ENCODE measurements around the gene IFI44L. TPM values are rescaled to one million over a fixed set of nuclear protein-coding genes. Genes with fewer than 3 reads are reported as not detected.
A peak's percentile ranks its signal among the peaks of the same experiment; 100 is the strongest.

Gene IFI44L
- total and polyA plus RNA-seq, 4 donors, result 2.1 to 6.5 (median 2.9) TPM

DNA sequence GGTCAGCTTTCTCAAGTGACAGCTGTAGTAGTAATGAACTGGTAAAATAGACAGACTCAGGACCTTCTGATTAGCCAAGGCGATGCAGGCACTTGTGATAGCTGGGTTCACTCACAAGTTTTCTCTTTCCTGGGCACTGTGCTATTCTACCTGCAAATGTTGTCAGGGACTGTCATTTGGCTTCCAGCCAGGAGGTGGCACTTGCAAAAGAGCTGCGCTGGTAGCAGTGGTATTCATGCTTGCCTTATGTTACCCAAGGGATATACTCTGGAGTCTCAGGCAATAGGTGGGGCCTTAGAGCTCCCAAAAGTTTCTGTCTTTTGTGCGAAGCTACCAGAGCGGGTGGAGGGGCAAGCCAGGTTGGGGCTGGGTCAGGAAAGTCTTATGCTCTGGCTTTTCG lies 52.9 kb downstream of the IFI44L start:
- Histone ChIP-seq H3K27me3 (ENCODE audit: control insufficient read depth in 4 of 4, insufficient read depth in 4 of 4, low read length in 3 of 4) (no peaks in the 10 kb centered on the region), H3K4me1 (ENCODE audit: control insufficient read depth in 4 of 4, insufficient read depth in 4 of 4, low read length in 3 of 4) (no peaks in the 10 kb centered on the region), H3K9me3 (ENCODE audit: control insufficient read depth in 4 of 4, low read length in 3 of 4) (no peaks in the 10 kb centered on the region), H3K27ac (ENCODE audit: low read depth in 1 of 2, low read length in 2 of 2) (no peak overlapping the region), H3K36me3 (ENCODE audit: control insufficient read depth in 4 of 4, insufficient read depth in 3 of 4, low read depth in 1 of 4, low read length in 3 of 4) (no peaks in the 10 kb centered on the region), H3K9ac (ENCODE audit: low read depth in 1 of 2, low read length in 2 of 2) (no peak overlapping the region), H3K4me3 (ENCODE audit: low read depth in 1 of 3, low read length in 3 of 3) (no peak overlapping the region)
- no peak for TF ChIP-seq RXRA (IDR thresholded peaks at IDR 0.05)
- TF ChIP-seq TAF1 (conservative IDR thresholded peaks at IDR 0.05), result no peak
- no peak for TF ChIP-seq HNF4G (IDR thresholded peaks at IDR 0.05)
- TF ChIP-seq NR2F2 (IDR thresholded peaks at IDR 0.05), result no peak
- no peak for TF ChIP-seq FOXA1 (IDR thresholded peaks at IDR 0.05)
- no peak for TF ChIP-seq FOXA2 (IDR thresholded peaks at IDR 0.05)
- TF ChIP-seq JUND (IDR thresholded peaks at IDR 0.05), result no peak
- TF ChIP-seq, protein P1, sequence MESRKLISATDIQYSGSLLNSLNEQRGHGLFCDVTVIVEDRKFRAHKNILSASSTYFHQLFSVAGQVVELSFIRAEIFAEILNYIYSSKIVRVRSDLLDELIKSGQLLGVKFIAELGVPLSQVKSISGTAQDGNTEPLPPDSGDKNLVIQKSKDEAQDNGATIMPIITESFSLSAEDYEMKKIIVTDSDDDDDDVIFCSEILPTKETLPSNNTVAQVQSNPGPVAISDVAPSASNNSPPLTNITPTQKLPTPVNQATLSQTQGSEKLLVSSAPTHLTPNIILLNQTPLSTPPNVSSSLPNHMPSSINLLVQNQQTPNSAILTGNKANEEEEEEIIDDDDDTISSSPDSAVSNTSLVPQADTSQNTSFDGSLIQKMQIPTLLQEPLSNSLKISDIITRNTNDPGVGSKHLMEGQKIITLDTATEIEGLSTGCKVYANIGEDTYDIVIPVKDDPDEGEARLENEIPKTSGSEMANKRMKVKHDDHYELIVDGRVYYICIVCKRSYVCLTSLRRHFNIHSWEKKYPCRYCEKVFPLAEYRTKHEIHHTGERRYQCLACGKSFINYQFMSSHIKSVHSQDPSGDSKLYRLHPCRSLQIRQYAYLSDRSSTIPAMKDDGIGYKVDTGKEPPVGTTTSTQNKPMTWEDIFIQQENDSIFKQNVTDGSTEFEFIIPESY (IDR thresholded peaks at IDR 0.05), result no peak
- no peak for TF ChIP-seq HNF4A (conservative IDR thresholded peaks at IDR 0.05)
- no peak for TF ChIP-seq CTCF (IDR thresholded peaks at IDR 0.05; ENCODE audit: low read depth, low read length, missing input control)
- TF ChIP-seq SP1 (IDR thresholded peaks at IDR 0.05), result no peak
- 93% methylated on average over 5 of the region's 5 CpGs for WGBS
- DNase-seq (ENCODE audit: low spot score), result no peak

DNA sequence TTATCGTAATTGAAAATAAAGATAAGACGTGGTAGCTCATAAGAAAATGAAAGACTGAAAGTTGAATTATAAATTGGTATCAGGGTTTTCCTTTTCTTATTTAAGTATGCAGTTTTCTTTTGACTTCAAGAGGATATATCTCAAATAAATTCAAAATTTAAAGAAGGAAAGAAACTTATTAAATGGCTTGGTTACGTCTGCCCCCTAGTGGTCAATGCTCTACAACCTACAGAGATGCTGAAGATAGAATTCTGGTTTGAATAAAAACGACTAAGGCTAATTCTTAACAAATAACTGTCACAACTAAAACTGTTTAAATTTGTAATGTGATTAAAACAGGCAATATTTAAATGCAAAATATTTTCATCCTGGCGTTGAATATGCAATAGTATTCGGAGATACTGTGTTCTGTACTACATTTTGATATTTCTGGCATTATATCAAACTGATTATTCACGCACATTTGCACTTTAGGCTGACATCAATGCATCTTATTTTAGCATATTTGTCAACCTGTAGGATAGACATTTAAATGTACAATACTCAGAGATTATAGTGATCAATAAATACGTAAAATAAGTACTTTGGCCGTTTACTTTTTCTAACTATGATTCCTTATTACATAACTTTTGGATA lies 56.2 kb downstream of the IFI44L start:
- H3K4me1 ChIP-seq (ENCODE audit: control insufficient read depth in 4 of 4, insufficient read depth in 4 of 4, low read length in 3 of 4), result no peaks in the 10 kb centered on the region
- no peak overlapping the region for H3K9ac ChIP-seq (ENCODE audit: low read depth in 1 of 2, low read length in 2 of 2)
- WGBS, result 29% methylated on average over 9 of the region's 9 CpGs
- no peak for DNase-seq (ENCODE audit: low spot score)
- no peaks in the 10 kb centered on the region for H3K36me3 ChIP-seq (ENCODE audit: control insufficient read depth in 4 of 4, insufficient read depth in 3 of 4, low read depth in 1 of 4, low read length in 3 of 4)
- H3K27ac ChIP-seq (ENCODE audit: low read depth in 1 of 2, low read length in 2 of 2), result no peak overlapping the region
- H3K9me3 ChIP-seq (ENCODE audit: control insufficient read depth in 4 of 4, low read length in 3 of 4), result no peaks in the 10 kb centered on the region
- H3K4me3 ChIP-seq (ENCODE audit: low read depth in 1 of 3, low read length in 3 of 3), result no peak overlapping the region
- H3K27me3 ChIP-seq (ENCODE audit: control insufficient read depth in 4 of 4, insufficient read depth in 4 of 4, low read length in 3 of 4), result no peaks in the 10 kb centered on the region
- TF ChIP-seq YY1 (IDR thresholded peaks at IDR 0.05) (no peak), CTCF (IDR thresholded peaks at IDR 0.05; ENCODE audit: low read depth, low read length, missing input control) (peak; percentile 81), RAD21 (IDR thresholded peaks at IDR 0.05) (peak; percentile 92 to 93), EGR1 (IDR thresholded peaks at IDR 0.05; ENCODE audit: low read depth in 2 of 2) (no peak)
